Lower leg skin (tissue), 4 donors: ENCODE data around the gene RCOR2. TPM values are rescaled to one million over a fixed set of nuclear protein-coding genes. Genes with fewer than 3 reads are reported as not detected.

Experiments used
- DNase-seq, 2 donors: peaks; one replicate each; pipeline ENCODE4 v3.0.0-alpha.2; 2019; ENCODE audit warnings: low spot score in 2 of 2
- H3K4me3 ChIP-seq: fragments of 200-600 bp; sonication (generic); 2 replicates; pipeline ENCODE4 v1.5.1; 2017; ENCODE audit warnings: mild to moderate bottlenecking, low read depth; ENCODE audit not compliant: poor library complexity, severe bottlenecking
- CTCF ChIP-seq, 3 donors: fragments of 450-650 bp; IDR thresholded peaks; one replicate each; pipeline ENCODE4 v1.5.1; 2016; ENCODE audit warnings: antibody characterized with exemption in 3 of 3, mild to moderate bottlenecking in 3 of 3, moderate library complexity in 2 of 3
- POLR2A ChIP-seq, 2 donors: fragments of 450-650 bp; IDR thresholded peaks; one replicate each; pipeline ENCODE4 v1.6.1; 2016 to 2017; ENCODE audit warnings: antibody characterized with exemption in 2 of 2, mild to moderate bottlenecking in 1 of 2, moderate library complexity in 1 of 2
- WGBS, 2 donors: methylation state at CpG; one replicate each; pipeline ENCODE4 v1.1.5; 2018; 5-methylcytosine and 5-hydroxymethylcytosine counted together
- intact Hi-C: fragments of 100-400 bp; cut with DNase I; formaldehyde crosslinking; loops from one replicate; pipeline ENCODE4 v1.15.0; 2023; ENCODE audit warnings: low total_unique reads
- total RNA-seq, 4 donors: library from RNA; depleted of rRNA; stranded (reverse); fragments of >200 nt; gene quantifications; one replicate each; pipeline ENCODE4 v1.1.0, GENCODE V29; 2016

RCOR2 gene
- total RNA-seq, 4 donors from 2014 or later = 0.16 TPM; not detected in 3

GRCh38 chr11:63897459-63898146 lies 19.4 kb downstream of the RCOR2 start:
- H3K4me3 ChIP-seq = no peak overlapping the region
- intact Hi-C loops = no loop called here
- DNase-seq = no peak
- no peak for TF ChIP-seq POLR2A (IDR thresholded peaks at IDR 0.05)
- no peak for TF ChIP-seq CTCF (IDR thresholded peaks at IDR 0.05)
- 67 to 70% methylated on average over 10 of the region's 10 CpGs for WGBS, 2 donors

- 58% methylated on average over 4 of the region's 4 CpGs for WGBS, 2 donors
- no peak overlapping the region for H3K4me3 ChIP-seq
- no peak for DNase-seq
- no peak for TF ChIP-seq CTCF (IDR thresholded peaks at IDR 0.05)
- TF ChIP-seq POLR2A (IDR thresholded peaks at IDR 0.05) = no peak
- intact Hi-C loops = no loop called here
These were observed 20.9 kb downstream of the RCOR2 start for GRCh38 chr11:63896071-63896470.

GRCh38 chr11:63893355-63893754 lies 23.6 kb downstream of the RCOR2 start:
- no peak for TF ChIP-seq CTCF (IDR thresholded peaks at IDR 0.05)
- no peak for TF ChIP-seq POLR2A (IDR thresholded peaks at IDR 0.05)
- 97 to 98% methylated on average over 6 of the region's 6 CpGs for WGBS, 2 donors
- H3K4me3 ChIP-seq = no peak overlapping the region
- DNase-seq = no peak
- intact Hi-C loops = no loop called here

GRCh38 chr11:63892228-63892627 lies 24.7 kb downstream of the RCOR2 start:
- H3K4me3 ChIP-seq = no peak overlapping the region
- intact Hi-C loops = no loop called here
- TF ChIP-seq CTCF (IDR thresholded peaks at IDR 0.05) = no peak
- TF ChIP-seq POLR2A (IDR thresholded peaks at IDR 0.05) = no peak
- DNase-seq = no peak
- WGBS, 2 donors = 25 to 28% methylated on average over 3 of the region's 3 CpGs

GRCh38 chr11:63890368-63890767 lies 26.6 kb downstream of the RCOR2 start:
- intact Hi-C loops = no loop called here
- DNase-seq = no peak
- 76 to 83% methylated on average over 7 of the region's 7 CpGs for WGBS, 2 donors
- H3K4me3 ChIP-seq = no peak overlapping the region
- TF ChIP-seq CTCF (IDR thresholded peaks at IDR 0.05) (no peak), POLR2A (IDR thresholded peaks at IDR 0.05) (no peak)

- WGBS, 2 donors = 40 to 61% methylated on average over 6 of the region's 6 CpGs
- intact Hi-C loops = no loop called here
- TF ChIP-seq POLR2A (IDR thresholded peaks at IDR 0.05) = no peak
- no peak for TF ChIP-seq CTCF (IDR thresholded peaks at IDR 0.05)
- no peak for DNase-seq
- H3K4me3 ChIP-seq = no peak overlapping the region
These were observed 27.6 kb downstream of the RCOR2 start for GRCh38 chr11:63889344-63889743.
